GM12878 (cell line): ENCODE measurements around the gene CLIC3. TPM values are rescaled to one million over a fixed set of nuclear protein-coding genes. Genes with fewer than 3 reads are reported as not detected.
A peak's percentile ranks its signal among the peaks of the same experiment; 100 is the strongest.

Source experiments
- BCL11A ChIP-seq: IDR thresholded peaks from 2 replicates; pipeline ENCODE4 v1.6.1; 2011; ENCODE audit warnings: low read depth, low read length
- BCL3 ChIP-seq: IDR thresholded peaks from 2 replicates; pipeline ENCODE4 v1.6.1; 2011; ENCODE audit warnings: borderline replicate concordance, low read depth, mild to moderate bottlenecking, moderate library complexity, low read length; ENCODE audit not compliant: insufficient read depth, poor library complexity, severe bottlenecking
- BHLHE40 ChIP-seq, 2 experiments: fragments of 450-650 bp in 1 of 2; IDR thresholded peaks; 2 replicates each; pipeline ENCODE4 v1.6.1; 2011 to 2017; ENCODE audit warnings: low read depth in 2 of 2, borderline replicate concordance in 1 of 2, improper control_type of control experiment in 1 of 2, low read length in 1 of 2, mild to moderate bottlenecking in 1 of 2
- CREM ChIP-seq: IDR thresholded peaks from 2 replicates; pipeline ENCODE4 v1.6.1; 2014; ENCODE audit warnings: antibody characterized with exemption, low read depth
- ELK1 ChIP-seq: IDR thresholded peaks from 2 replicates; pipeline ENCODE4 v1.6.1; 2012; ENCODE audit warnings: low read depth, low read length, improper control_type of control experiment
- EP300 ChIP-seq, 2 experiments: fragments of 150-350 bp in 1 of 2; IDR thresholded peaks; 2 replicates each; pipeline ENCODE4 v1.6.1; 2011 to 2012; ENCODE audit warnings: low read depth in 2 of 2, low read length in 2 of 2, borderline replicate concordance in 1 of 2, improper control_type of control experiment in 1 of 2, inconsistent platforms in 1 of 2; ENCODE audit not compliant: control insufficient read depth in 1 of 2
- FOS ChIP-seq: IDR thresholded peaks from 3 replicates; pipeline ENCODE4 v1.6.1; 2011; ENCODE audit warnings: borderline replicate concordance; ENCODE audit not compliant: insufficient read length; ENCODE audit errors: extremely low read depth
- HCFC1 ChIP-seq: fragments of 150-350 bp; IDR thresholded peaks from 2 replicates; pipeline ENCODE4 v1.6.1; 2014; ENCODE audit warnings: low read length
- KAT2A ChIP-seq: conservative IDR thresholded peaks from 2 replicates; pipeline ENCODE4 v1.6.1; 2011; ENCODE audit warnings: low read depth, low read length; ENCODE audit not compliant: control insufficient read depth
- NFXL1 ChIP-seq: fragments of 450-650 bp; IDR thresholded peaks from 2 replicates; pipeline ENCODE4 v1.6.1; 2017; ENCODE audit warnings: antibody characterized with exemption, mild to moderate bottlenecking, borderline replicate concordance
- NR2F1 ChIP-seq: fragments of 450-650 bp; conservative IDR thresholded peaks from 2 replicates; pipeline ENCODE4 v1.6.1; 2017; ENCODE audit warnings: mild to moderate bottlenecking
- PAX5 ChIP-seq: IDR thresholded peaks from 2 replicates; pipeline ENCODE4 v1.6.1; 2011; ENCODE audit warnings: low read depth, low read length, borderline replicate concordance
- POLR2AphosphoS2 ChIP-seq: IDR thresholded peaks from 2 replicates; pipeline ENCODE4 v1.6.1; 2011; ENCODE audit warnings: low read depth, mild to moderate bottlenecking, low read length, improper control_type of control experiment, moderate library complexity
- RAD51 ChIP-seq: fragments of 450-650 bp; IDR thresholded peaks from 2 replicates; pipeline ENCODE4 v1.6.1; 2016; ENCODE audit warnings: moderate library complexity, mild to moderate bottlenecking, inconsistent platforms
- SIX5 ChIP-seq: IDR thresholded peaks from 2 replicates; pipeline ENCODE4 v1.6.1; 2011; ENCODE audit warnings: mild to moderate bottlenecking, low read depth, low read length, moderate library complexity; ENCODE audit not compliant: severe bottlenecking
- SMARCA5 ChIP-seq: fragments of 450-650 bp; IDR thresholded peaks from 2 replicates; pipeline ENCODE4 v1.6.1; 2017; ENCODE audit warnings: mild to moderate bottlenecking
- SP1 ChIP-seq: IDR thresholded peaks from one replicate; pipeline ENCODE4 v1.6.1; 2011; ENCODE audit warnings: low read depth, low read length
- SREBF2 ChIP-seq: IDR thresholded peaks from 2 replicates; pipeline ENCODE4 v1.6.1; 2012; ENCODE audit warnings: mild to moderate bottlenecking, low read length
- SRF ChIP-seq, 2 experiments: IDR thresholded peaks; 2 replicates each; pipeline ENCODE4 v1.6.1; 2011; ENCODE audit warnings: low read depth in 2 of 2, low read length in 2 of 2, mild to moderate bottlenecking in 1 of 2, moderate library complexity in 1 of 2
- STAT3 ChIP-seq: IDR thresholded peaks from 2 replicates; pipeline ENCODE4 v1.6.1; 2011; ENCODE audit warnings: low read depth, low read length, improper control_type of control experiment
- TAF1 ChIP-seq: IDR thresholded peaks from 2 replicates; pipeline ENCODE4 v1.6.1; 2011; ENCODE audit warnings: mild to moderate bottlenecking, low read depth, low read length, borderline replicate concordance
- ZNF24 ChIP-seq: fragments of 450-650 bp; IDR thresholded peaks from 2 replicates; pipeline ENCODE4 v1.6.1; 2017; ENCODE audit warnings: antibody characterized with exemption, mild to moderate bottlenecking
- ZNF384 ChIP-seq: IDR thresholded peaks from 2 replicates; pipeline ENCODE4 v1.6.1; 2012; ENCODE audit warnings: low read depth, mild to moderate bottlenecking, low read length, improper control_type of control experiment, borderline replicate concordance
- polyA plus RNA-seq, 11 experiments: library from polyadenylated mRNA; depleted of rRNA in 4 of 11; unstranded in 6 of 11; stranded (reverse) in 5 of 11; fragments of >200 nt; fragmentation: Nextera tagmentation in 4 of 11; fragmentation: Illumina TruSeq in 1 of 11; extraction: Ambion mirVana in 4 of 11; extraction: Trizol in 1 of 11; gene quantifications; 1 replicate in 1 of 11; 2 replicates in 10 of 11; pipeline versions ENCODE4 v1.2.1 to v1.2.3, GENCODE V29; 2011 to 2016; ENCODE audit warnings: inconsistent platforms in 2 of 11, missing spikeins in 2 of 11, low read depth in 1 of 11
- total RNA-seq, 4 experiments: library from RNA; depleted of rRNA in 3 of 4; stranded (reverse); fragments of >200 nt in 3 of 4; fragmentation: Illumina TruSeq in 1 of 4; extraction: Trizol in 1 of 4; gene quantifications; 2 replicates each; pipeline versions ENCODE4 v1.2.1 to v1.2.3, GENCODE V29; 2013 to 2021
- TF ChIP-seq, protein P1 (sequence below): fragments of 450-650 bp; IDR thresholded peaks from 2 replicates; pipeline ENCODE4 v1.6.1; 2018; ENCODE audit warnings: borderline replicate concordance, mild to moderate bottlenecking; ENCODE audit not compliant: partially characterized antibody
- TF ChIP-seq, protein P2 (sequence below): IDR thresholded peaks from 2 replicates; pipeline ENCODE4 v1.6.1; 2012; ENCODE audit warnings: low read length, inconsistent platforms

The CLIC3 gene
- total and polyA plus RNA-seq, 10 of the 15 experiments (the other 5 are each of a cell fraction or from before 2014, with no cell fraction given), result 0.31 TPM; not detected in 9

DNA sequence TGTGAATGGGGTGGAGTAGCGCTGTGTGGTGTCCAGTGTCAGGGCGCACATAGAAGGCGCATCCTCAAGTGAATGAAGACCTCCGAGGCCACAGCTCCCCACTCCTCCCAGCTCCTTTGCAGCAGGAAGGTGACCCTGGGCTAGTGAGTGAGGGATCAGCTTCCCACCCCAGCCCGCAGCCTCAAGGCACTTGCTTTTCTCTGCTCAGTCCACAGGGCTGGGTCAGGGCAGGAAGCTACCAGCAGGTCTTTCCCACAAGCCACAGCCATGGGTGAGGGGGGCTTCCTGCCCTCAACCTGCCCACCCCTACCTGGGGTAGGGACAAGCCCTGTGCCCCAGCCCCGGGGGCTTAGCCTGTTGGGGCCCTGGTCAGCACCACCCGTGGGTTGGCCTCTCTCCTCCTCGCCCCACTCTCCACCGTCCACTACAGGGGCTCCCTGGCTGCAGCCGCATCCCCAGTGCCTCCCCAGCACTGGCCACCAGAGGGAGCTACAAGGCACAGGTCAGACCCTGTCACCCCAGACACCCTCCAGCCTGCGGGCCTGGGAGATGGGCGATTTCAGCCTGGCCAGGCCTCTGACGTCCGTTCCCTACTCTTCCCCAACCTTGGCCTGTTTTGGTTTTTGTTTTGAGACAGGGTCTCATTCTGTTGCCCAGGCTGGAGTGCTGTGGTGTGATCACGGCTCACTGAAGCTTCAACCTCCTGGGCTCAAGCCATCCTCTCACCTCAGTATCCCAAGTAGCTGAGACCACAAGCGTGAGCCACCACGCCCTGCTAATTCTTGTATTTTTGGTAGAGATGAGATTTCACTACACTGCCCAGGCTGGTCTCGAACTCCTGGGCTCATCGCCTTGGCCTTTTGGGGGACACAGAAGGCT is 32.9 kb upstream of the CLIC3 start (continued):
- TF ChIP-seq BHLHE40 (IDR thresholded peaks at IDR 0.05; ENCODE audit: borderline replicate concordance in 1 of 2, low read depth in 2 of 2, low read length in 1 of 2) (peak in 1 of 2 experiments; percentile 37; a peak in 1 of 4 replicates), SMARCA5 (no peak), HCFC1 (no peak), BCL3 (no peak), SREBF2 (no peak), SRF (IDR thresholded peaks at IDR 0.05; ENCODE audit: low read depth in 2 of 2, low read length in 2 of 2) (no peak), ZNF24 (no peak), STAT3 (no peak), SIX5 (no peak), PAX5 (no peak), SP1 (peak; percentile 10), NFXL1 (no peak), POLR2AphosphoS2 (no peak), BCL11A (no peak), CREM (no peak), ZNF384 (no peak), EP300 (IDR thresholded peaks at IDR 0.05; ENCODE audit: borderline replicate concordance in 1 of 2, control insufficient read depth in 1 of 2, low read depth in 2 of 2, low read length in 2 of 2) (no peak), NR2F1 (peak; percentile 94), ELK1 (no peak), RAD51 (no peak), FOS (no peak), KAT2A (no peak), TAF1 (no peak)
- TF ChIP-seq, protein P1, sequence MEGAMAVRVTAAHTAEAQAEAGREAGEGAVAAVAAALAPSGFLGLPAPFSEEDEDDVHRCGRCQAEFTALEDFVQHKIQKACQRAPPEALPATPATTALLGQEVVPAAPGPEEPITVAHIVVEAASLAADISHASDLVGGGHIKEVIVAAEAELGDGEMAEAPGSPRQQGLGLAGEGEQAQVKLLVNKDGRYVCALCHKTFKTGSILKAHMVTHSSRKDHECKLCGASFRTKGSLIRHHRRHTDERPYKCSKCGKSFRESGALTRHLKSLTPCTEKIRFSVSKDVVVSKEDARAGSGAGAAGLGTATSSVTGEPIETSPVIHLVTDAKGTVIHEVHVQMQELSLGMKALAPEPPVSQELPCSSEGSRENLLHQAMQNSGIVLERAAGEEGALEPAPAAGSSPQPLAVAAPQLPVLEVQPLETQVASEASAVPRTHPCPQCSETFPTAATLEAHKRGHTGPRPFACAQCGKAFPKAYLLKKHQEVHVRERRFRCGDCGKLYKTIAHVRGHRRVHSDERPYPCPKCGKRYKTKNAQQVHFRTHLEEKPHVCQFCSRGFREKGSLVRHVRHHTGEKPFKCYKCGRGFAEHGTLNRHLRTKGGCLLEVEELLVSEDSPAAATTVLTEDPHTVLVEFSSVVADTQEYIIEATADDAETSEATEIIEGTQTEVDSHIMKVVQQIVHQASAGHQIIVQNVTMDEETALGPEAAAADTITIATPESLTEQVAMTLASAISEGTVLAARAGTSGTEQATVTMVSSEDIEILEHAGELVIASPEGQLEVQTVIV, result no peak
- TF ChIP-seq, protein P2, sequence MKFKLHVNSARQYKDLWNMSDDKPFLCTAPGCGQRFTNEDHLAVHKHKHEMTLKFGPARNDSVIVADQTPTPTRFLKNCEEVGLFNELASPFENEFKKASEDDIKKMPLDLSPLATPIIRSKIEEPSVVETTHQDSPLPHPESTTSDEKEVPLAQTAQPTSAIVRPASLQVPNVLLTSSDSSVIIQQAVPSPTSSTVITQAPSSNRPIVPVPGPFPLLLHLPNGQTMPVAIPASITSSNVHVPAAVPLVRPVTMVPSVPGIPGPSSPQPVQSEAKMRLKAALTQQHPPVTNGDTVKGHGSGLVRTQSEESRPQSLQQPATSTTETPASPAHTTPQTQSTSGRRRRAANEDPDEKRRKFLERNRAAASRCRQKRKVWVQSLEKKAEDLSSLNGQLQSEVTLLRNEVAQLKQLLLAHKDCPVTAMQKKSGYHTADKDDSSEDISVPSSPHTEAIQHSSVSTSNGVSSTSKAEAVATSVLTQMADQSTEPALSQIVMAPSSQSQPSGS, result no peak
